HG03469 (cell line): Measurements from ENCODE around the gene PPFIBP1.

ENCODE experiments used
- ATAC-seq: cut with Tn5 transposase; IDR thresholded peaks from one replicate; pipeline ENCODE4 v1.9.1; 2021; ENCODE audit warnings: mild to moderate bottlenecking, moderate library complexity, moderate number of reproducible peaks; ENCODE audit not compliant: unreplicated experiment

Gene PPFIBP1

DNA sequence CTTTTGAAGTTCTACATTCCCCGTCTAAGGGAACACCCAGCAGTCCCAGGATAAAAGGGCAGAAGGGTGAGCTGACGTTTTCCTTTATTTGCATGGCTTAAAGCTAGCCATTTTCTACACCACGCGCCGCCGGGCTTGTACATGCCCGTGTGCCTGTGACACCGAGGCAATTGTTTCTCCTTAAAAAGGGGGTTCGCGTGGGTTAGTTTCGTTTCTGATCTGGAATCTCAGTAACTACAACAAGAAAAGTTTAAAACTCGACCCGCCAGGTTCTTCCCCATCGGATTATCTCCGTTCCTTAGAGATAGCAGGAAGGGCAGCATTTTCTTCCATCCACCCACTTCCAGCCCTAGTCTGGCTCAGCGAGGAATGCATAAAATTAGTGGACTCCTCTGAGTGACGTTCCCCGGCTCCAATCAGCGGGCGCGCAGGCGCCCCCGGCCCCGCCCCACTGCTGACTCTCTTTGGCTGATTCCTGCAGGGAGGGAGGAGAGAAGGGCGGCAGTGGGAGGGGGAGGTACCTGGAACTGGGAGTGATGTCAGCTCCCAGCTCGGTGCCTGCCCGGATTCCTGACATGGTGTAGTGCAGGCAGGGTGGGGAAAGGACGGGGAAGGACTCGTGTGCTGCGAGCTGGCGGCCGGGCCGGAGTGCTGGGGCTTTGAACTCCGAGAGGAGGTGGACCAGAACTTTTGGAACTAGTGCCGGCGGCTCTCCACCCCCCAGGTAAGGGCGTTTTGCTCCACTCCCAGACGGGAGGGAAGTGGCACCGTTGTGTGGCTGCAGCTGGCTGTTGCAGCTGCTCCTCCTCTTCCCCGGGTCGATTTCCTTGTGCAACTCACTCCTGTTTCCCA, at the start of gene PPFIBP1:
TSS of gene PPFIBP1 (plus strand) at position 565 of the 852 bp plus-strand sequence. CDS start 109,191 bp downstream, outside the sequence.
- peak; percentile 78 for ATAC-seq

DNA sequence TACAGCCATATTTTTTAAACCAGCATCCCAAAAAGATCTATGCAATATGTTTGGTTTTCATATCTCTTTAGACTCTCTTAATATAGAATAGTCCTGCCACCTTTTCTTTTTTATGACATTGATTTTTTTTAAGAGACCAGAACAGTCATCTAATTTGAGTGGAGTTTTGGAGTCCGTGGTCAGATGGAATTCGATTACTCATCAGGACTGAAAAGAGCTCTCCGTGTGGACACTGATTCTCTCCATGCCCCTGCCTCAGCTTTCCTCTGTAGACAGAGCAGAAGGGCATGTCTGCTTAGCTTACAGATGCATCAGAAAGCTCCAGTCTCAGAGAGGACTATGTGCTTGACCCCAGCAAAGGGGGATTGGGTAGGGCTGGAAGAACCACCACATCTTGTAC, 49.7 kb upstream of the PPFIBP1 start:
- ATAC-seq = no peak

DNA sequence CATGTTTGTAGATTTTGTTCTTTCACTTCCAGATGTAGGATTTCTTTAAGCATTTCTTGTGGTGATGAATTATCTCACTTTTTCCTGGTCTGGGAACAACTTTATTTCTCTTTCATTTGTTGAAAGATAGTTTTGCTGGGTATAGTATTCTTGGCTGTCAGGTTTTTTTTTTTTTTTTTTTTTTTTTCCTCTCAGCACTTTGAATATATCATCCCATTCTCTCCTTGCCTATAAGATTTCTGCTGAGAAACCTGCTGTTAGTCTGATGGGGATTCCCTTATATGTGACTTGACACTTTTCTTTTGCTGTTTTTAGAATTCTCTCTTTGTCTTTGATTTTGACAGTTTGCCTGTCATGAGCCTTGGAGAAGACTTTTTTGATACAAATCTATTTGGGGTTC, 47.0 kb upstream of the PPFIBP1 start:
- ATAC-seq = no peak

GRCh38 chr12:27478949-27479348, 45.1 kb upstream of the PPFIBP1 start:
- ATAC-seq = no peak

- no peak for ATAC-seq
Observed at GRCh38 chr12:27480016-27480415, 44.0 kb upstream of the PPFIBP1 start.

GRCh38 chr12:27486961-27487360, 37.0 kb upstream of the PPFIBP1 start:
- ATAC-seq = no peak

- ATAC-seq = no peak
Observed at GRCh38 chr12:27488479-27488878, 35.5 kb upstream of the PPFIBP1 start.

DNA sequence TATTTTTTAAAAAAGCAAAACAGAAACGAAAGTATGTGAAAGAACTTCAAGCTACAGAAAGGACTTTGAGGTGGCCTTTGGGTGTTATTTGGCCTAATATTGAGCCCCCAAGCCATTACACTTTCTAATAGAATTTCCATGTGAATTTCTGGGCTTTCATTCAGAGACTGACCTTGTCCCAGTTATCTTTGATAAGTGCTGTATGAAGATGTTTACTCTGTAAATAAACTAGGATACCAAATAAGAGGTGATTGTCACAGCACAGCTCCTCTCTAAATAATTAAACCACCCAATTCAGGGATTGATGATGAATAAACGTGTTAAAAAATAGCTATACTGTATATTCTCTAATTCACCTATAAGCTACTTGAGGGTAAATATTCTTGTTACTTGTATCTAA, 32.8 kb upstream of the PPFIBP1 start:
- no peak for ATAC-seq

GRCh38 chr12:27493260-27493940, 30.6 kb upstream of the PPFIBP1 start:
- ATAC-seq = no peak

DNA sequence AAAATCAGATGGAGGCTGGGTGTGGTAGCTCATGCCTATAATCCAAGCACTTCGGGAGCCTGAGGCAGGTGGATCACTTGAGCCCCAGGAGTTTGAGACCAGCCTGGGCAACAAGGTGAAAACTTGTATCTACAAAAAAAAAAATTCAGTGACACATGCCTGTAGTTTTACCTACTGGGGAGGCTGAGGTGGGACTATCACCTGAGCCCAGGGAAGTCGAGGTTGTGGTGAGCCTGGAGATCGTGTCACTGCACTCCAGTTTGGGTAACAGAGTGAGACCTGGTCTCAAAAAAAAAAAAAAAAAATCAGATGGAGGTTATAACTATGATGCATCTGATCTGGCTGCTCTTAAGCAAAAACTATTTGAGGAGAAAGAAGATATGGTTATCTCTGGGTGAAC, 26.6 kb upstream of the PPFIBP1 start:
- ATAC-seq = no peak

- ATAC-seq = no peak
Observed at GRCh38 chr12:27498149-27498548, 25.9 kb upstream of the PPFIBP1 start.

DNA sequence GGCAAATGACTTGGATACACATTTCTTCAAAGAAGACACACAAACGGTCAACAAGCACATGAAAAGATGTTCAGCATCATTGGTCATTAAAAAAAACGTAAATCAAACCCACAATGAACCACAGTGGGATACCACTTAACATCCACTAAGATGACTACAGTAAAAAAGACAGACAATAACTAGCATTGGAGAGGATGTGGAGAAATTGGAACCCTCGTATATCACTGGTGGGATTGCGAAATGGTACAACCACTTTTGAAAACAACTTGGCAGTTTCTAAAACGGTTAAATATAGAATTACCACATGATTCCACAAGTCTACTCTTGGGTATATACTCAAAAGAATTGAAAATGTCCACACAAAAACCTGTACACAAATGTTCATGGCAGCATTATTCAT, 25.2 kb upstream of the PPFIBP1 start:
- ATAC-seq = no peak

- no peak for ATAC-seq
Observed at GRCh38 chr12:27499377-27499776, 24.6 kb upstream of the PPFIBP1 start.

DNA sequence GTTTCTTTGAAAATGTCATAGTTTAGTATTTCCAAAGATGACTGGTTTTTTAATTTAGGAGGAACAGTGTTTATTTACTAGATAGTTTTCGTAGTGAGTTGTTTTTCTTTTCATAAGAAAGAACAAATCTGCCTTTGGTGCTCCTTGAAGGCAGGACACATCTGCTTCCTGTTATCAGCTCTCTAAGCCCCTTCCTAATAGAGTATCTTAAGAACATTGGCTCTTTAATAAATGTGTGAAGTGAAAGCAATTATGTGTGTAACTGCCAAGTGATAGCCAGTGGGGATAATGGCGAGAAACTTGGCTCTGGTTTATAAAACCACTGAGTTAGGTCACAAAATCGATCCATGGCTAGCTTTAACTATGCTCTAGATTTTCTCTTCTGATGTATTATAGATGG, 23.5 kb upstream of the PPFIBP1 start:
- ATAC-seq = no peak

- ATAC-seq = no peak
Observed at GRCh38 chr12:27502021-27502435, 22.0 kb upstream of the PPFIBP1 start.

DNA sequence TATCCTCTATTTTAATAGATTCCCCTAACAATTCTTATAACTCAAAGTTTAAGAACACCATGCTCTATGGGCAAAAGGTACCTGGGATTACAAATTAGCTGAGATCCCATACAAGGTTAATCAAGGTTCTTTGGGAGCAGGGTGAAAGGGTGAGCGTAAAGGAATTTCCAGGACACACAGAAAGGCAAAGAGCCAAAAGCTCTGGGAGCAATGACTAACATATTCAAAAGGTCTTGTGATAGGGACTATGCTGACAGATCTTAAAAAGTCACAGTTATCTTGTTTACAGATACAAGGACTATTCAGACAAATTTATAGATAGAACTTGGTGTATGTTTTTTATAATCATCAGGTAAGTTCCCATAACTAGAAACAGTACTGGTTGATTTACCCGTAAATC, 19.5 kb upstream of the PPFIBP1 start:
- no peak for ATAC-seq

DNA sequence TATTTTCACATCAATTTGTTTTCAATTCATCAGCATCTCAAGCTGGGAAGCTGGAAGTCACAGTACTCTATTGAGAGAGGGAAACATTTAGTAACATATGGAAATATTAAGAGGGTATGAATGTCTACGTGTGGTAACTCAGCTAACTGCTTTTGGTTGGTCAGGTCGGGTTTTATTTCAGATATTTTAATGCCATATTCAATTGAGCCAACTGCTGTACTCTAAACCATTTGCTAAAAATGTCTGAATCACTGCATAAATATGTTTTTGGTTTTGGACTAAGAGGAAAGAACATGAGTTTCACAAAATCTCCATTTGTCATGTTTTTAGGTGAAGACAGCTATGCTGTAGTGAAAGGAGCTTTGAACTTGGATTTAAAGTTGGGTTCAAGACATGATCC, 18.9 kb upstream of the PPFIBP1 start:
- ATAC-seq = no peak

DNA sequence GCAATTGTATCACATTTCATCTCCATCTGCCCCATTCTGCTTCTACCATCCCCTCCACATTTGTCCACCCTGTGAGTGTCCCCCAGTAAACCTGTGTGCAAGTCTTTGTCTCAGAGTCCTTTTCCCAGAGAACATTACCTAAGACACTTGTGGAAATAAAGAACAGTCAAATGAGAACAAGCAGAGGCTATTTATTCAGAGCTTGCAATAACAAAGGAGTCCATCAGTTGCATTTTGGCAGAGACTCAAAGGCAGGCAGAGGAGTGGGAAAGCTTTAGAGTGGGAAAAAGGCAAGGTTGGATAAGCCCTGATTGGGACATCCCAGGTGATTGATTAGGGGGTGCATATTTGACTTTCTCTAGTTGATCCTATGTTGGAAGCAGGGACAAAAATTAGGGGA, 18.2 kb upstream of the PPFIBP1 start:
- ATAC-seq = no peak

- no peak for ATAC-seq
Observed at GRCh38 chr12:27506645-27507189, 17.3 kb upstream of the PPFIBP1 start.

DNA sequence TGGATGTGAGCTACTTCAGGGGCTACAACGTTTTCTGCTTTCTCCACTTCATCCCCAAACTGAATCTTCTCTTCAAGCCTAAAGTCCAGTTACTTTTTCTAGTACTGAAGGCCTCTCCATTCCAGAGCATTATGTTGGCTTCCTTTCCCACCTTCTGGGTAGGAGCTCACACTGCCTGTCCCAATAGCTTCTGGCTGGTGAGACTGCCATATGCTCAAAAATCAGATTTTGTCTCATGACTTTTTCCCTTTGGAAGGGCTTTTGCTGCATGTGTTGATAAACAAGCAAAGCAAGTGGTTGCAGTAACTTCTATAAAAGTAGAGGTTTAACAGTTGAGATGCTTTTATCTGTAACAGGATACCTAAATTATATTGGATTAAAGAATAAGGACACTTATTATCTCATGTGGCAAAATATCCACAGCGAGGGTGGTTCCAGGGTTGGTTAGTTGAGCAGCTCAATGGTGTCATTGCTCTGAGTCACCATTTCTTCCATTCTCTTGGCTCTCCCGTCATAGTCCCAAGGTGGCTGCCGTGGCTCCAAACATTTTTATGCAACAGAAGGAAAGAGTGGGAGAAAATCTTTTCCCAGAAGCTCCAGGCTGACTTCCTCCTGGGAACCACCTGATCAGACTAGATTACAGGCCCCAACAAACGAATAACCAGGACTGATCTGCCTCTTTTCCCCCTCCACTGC, 15.1 kb upstream of the PPFIBP1 start:
- no peak for ATAC-seq

GRCh38 chr12:27511031-27511722, 12.8 kb upstream of the PPFIBP1 start:
- ATAC-seq = no peak
